Skeletal muscle satellite cell (primary cell): ENCODE data around the gene PIP4K2B. TPM values are rescaled to one million over a fixed set of nuclear protein-coding genes. Genes with fewer than 3 reads are reported as not detected.

ENCODE experiments used
- H3K27me3 ChIP-seq: 2 replicates; pipeline ENCODE4 v1.7.0; 2013; ENCODE audit warnings: low read length; ENCODE audit not compliant: control insufficient read depth, insufficient read depth
- H3K36me3 ChIP-seq: 2 replicates; pipeline ENCODE4 v1.7.0; 2013; ENCODE audit warnings: mild to moderate bottlenecking, control low read depth, low read length; ENCODE audit not compliant: insufficient read depth
- H3K4me1 ChIP-seq: 2 replicates; pipeline ENCODE4 v1.7.0; 2013; ENCODE audit warnings: low read length; ENCODE audit not compliant: control insufficient read depth, insufficient read depth
- H3K4me2 ChIP-seq: 2 replicates; pipeline ENCODE4 v1.7.0; 2013; ENCODE audit warnings: mild to moderate bottlenecking, low read length
- H3K4me3 ChIP-seq: 2 replicates; pipeline ENCODE4 v1.7.0; 2013; ENCODE audit warnings: low read length
- H3K9ac ChIP-seq: 2 replicates; pipeline ENCODE4 v1.7.0; 2013; ENCODE audit warnings: mild to moderate bottlenecking, low read depth, low read length, moderate library complexity
- H3K9me3 ChIP-seq: replicated peaks from 2 replicates; pipeline ENCODE4 v1.7.0; 2013; ENCODE audit warnings: mild to moderate bottlenecking, control low read depth, low read length
- small RNA-seq: library from RNA; depleted of rRNA; stranded (forward); fragments of <200 nt; gene quantifications from one replicate; pipeline ENCODE3, GENCODE V24; 2012

Gene PIP4K2B

DNA sequence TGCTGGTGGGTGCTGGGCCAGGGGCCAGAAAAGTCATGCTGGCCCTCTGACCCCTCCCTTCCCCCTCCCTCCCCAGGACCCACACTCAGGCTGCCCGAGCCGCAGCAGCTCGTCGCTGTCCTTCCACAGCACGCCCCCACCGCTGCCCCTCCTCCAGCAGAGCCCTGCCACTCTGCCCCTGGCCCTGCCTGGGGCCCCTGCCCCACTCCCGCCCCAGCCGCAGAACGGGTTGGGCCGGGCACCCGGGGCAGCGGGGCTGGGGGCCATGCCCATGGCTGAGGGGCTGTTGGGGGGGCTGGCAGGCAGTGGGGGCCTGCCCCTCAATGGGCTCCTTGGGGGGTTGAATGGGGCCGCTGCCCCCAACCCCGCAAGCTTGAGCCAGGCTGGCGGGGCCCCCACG, 77.6 kb downstream of the PIP4K2B start:
- peaks cover 23% of the 10 kb centered on the region for H3K36me3 ChIP-seq
- H3K27me3 ChIP-seq, result no peaks in the 10 kb centered on the region
- H3K9me3 ChIP-seq, result no peaks in the 10 kb centered on the region
- H3K4me2 ChIP-seq, result no peak overlapping the region
- H3K4me3 ChIP-seq, result no peak overlapping the region
- no peak overlapping the region for H3K9ac ChIP-seq
- H3K4me1 ChIP-seq, result peaks cover 12% of the 10 kb centered on the region

DNA sequence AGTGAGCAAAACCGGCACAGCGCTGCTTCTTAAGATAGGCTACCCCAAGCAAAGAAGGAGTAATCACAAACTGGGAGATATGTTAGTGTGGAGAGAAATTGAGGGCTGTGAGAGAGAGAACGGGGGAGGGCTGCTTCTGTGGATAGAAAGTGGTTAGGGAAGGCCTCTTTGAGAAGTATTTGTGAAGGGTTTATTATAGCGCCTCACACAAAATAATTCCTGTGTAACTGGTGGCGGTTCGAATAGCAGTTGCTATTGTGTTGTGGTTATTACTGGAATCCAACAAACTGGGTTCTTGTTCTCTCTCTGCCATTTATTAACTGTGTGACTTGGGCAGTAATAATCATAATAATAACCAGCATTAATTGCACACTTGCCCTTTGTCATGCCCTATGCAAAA, 78.4 kb downstream of the PIP4K2B start:
- Histone ChIP-seq H3K9me3 (no peaks in the 10 kb centered on the region), H3K36me3 (peaks cover 25% of the 10 kb centered on the region), H3K4me2 (no peak overlapping the region), H3K4me3 (no peak overlapping the region), H3K4me1 (peaks cover 12% of the 10 kb centered on the region), H3K27me3 (no peaks in the 10 kb centered on the region), H3K9ac (no peak overlapping the region)

- no peak overlapping the region for H3K4me3 ChIP-seq
- peaks cover 9% of the 10 kb centered on the region for H3K4me1 ChIP-seq
- no peak overlapping the region for H3K4me2 ChIP-seq
- no peaks in the 10 kb centered on the region for H3K27me3 ChIP-seq
- no peaks in the 10 kb centered on the region for H3K9me3 ChIP-seq
- H3K36me3 ChIP-seq, result peaks cover 24% of the 10 kb centered on the region
- H3K9ac ChIP-seq, result no peak overlapping the region
These were observed 79.3 kb downstream of the PIP4K2B start for GRCh38 chr17:38719943-38720641.

GRCh38 chr17:38719289-38719942, 79.9 kb downstream of the PIP4K2B start:
- peaks cover 22% of the 10 kb centered on the region for H3K36me3 ChIP-seq
- H3K4me2 ChIP-seq, result no peak overlapping the region
- peaks cover 3% of the 10 kb centered on the region for H3K4me1 ChIP-seq
- no peaks in the 10 kb centered on the region for H3K9me3 ChIP-seq
- no peak overlapping the region for H3K9ac ChIP-seq
- H3K4me3 ChIP-seq, result no peak overlapping the region
- H3K27me3 ChIP-seq, result no peaks in the 10 kb centered on the region

- Histone ChIP-seq H3K4me3 (no peak overlapping the region), H3K36me3 (peaks cover 29% of the 10 kb centered on the region), H3K4me1 (no peaks in the 10 kb centered on the region), H3K4me2 (no peak overlapping the region), H3K27me3 (no peaks in the 10 kb centered on the region), H3K9me3 (no peaks in the 10 kb centered on the region), H3K9ac (no peak overlapping the region)
These were observed 82.1 kb downstream of the PIP4K2B start for GRCh38 chr17:38717139-38717745.

- Histone ChIP-seq H3K9me3 (no peaks in the 10 kb centered on the region), H3K27me3 (no peaks in the 10 kb centered on the region), H3K4me1 (no peaks in the 10 kb centered on the region), H3K36me3 (peaks cover 28% of the 10 kb centered on the region), H3K4me3 (no peak overlapping the region), H3K9ac (no peak overlapping the region), H3K4me2 (no peak overlapping the region)
These were observed 82.9 kb downstream of the PIP4K2B start for GRCh38 chr17:38716368-38717005.

Small RNA genes within 50 kb of the gene (small RNA-seq; reads per million reads assigned to genes)
- gene MIR4726 (not detected), gene MIR4727 (not detected), gene RNA5SP440 (0.28 reads per million), gene RNU6-866P (not detected)
